Measurements from ENCODE around the gene CCIN. TPM values are rescaled to one million over a fixed set of nuclear protein-coding genes. Genes with fewer than 3 reads are reported as not detected.
"Not testable (repeated sequence)": the region's sequence is repeated elsewhere in the genome, so short reads cannot be mapped to it uniquely, and the experiment has no call there.

The CCIN gene
- total RNA-seq, 1 donor from 2014 or later = 0.29 TPM

GRCh38 chr9:36158122-36158521, 11.1 kb upstream of the CCIN start:
- DNase-seq (ENCODE audit: extremely low read depth, low read depth, low spot score) = no peak

GRCh38 chr9:36158917-36159316, 10.3 kb upstream of the CCIN start:
- no peak for DNase-seq (ENCODE audit: extremely low read depth, low read depth, low spot score)

GRCh38 chr9:36159509-36159908, 9.7 kb upstream of the CCIN start:
- DNase-seq (ENCODE audit: extremely low read depth, low read depth, low spot score) = not testable (repeated sequence)

GRCh38 chr9:36160126-36160525, 9.1 kb upstream of the CCIN start:
- not testable (repeated sequence) for DNase-seq (ENCODE audit: extremely low read depth, low read depth, low spot score)

- DNase-seq (ENCODE audit: extremely low read depth, low read depth, low spot score) = no peak
These were observed 8.0 kb upstream of the CCIN start for GRCh38 chr9:36161187-36161586.

GRCh38 chr9:36162211-36162738, 6.9 kb upstream of the CCIN start:
- DNase-seq (ENCODE audit: extremely low read depth, low read depth, low spot score) = no peak

- DNase-seq (ENCODE audit: extremely low read depth, low read depth, low spot score) = peak; percentile 44
These were observed 6.0 kb upstream of the CCIN start for GRCh38 chr9:36163049-36163785.

- DNase-seq (ENCODE audit: extremely low read depth, low read depth, low spot score) = no peak
These were observed 5.4 kb upstream of the CCIN start for GRCh38 chr9:36163786-36164170.

- DNase-seq (ENCODE audit: extremely low read depth, low read depth, low spot score) = no peak
These were observed 4.8 kb upstream of the CCIN start for GRCh38 chr9:36164372-36164771.

- DNase-seq (ENCODE audit: extremely low read depth, low read depth, low spot score) = no peak
These were observed 4.2 kb upstream of the CCIN start for GRCh38 chr9:36164989-36165388.

GRCh38 chr9:36165826-36166167, 3.4 kb upstream of the CCIN start:
- no peak for DNase-seq (ENCODE audit: extremely low read depth, low read depth, low spot score)

- no peak for DNase-seq (ENCODE audit: extremely low read depth, low read depth, low spot score)
These were observed 2.8 kb upstream of the CCIN start for GRCh38 chr9:36166168-36166927.

- no peak for DNase-seq (ENCODE audit: extremely low read depth, low read depth, low spot score)
These were observed 520 bp downstream of the CCIN start for GRCh38 chr9:36169708-36170107.

- DNase-seq (ENCODE audit: extremely low read depth, low read depth, low spot score) = no peak
These were observed 1.3 kb downstream of the CCIN start for GRCh38 chr9:36170531-36170930.

GRCh38 chr9:36173861-36174260, 4.7 kb downstream of the CCIN start:
- DNase-seq (ENCODE audit: extremely low read depth, low read depth, low spot score) = no peak

- DNase-seq (ENCODE audit: extremely low read depth, low read depth, low spot score) = no peak
These were observed 5.1 kb downstream of the CCIN start for GRCh38 chr9:36174271-36174670.

GRCh38 chr9:36174731-36175130, 5.5 kb downstream of the CCIN start:
- DNase-seq (ENCODE audit: extremely low read depth, low read depth, low spot score) = no peak

- not testable (repeated sequence) for DNase-seq (ENCODE audit: extremely low read depth, low read depth, low spot score)
These were observed 6.0 kb downstream of the CCIN start for GRCh38 chr9:36175209-36175608.

GRCh38 chr9:36176496-36176895, 7.3 kb downstream of the CCIN start:
- not testable (repeated sequence) for DNase-seq (ENCODE audit: extremely low read depth, low read depth, low spot score)

- DNase-seq (ENCODE audit: extremely low read depth, low read depth, low spot score) = no peak
These were observed 8.4 kb downstream of the CCIN start for GRCh38 chr9:36177571-36177970.

- DNase-seq (ENCODE audit: extremely low read depth, low read depth, low spot score) = not testable (repeated sequence)
These were observed 11.1 kb downstream of the CCIN start for GRCh38 chr9:36180243-36180642.

GRCh38 chr9:36187414-36187813, 18.2 kb downstream of the CCIN start:
- DNase-seq (ENCODE audit: extremely low read depth, low read depth, low spot score) = no peak
